Epithelial cell of proximal tubule (primary cell): ENCODE data around the gene KRTAP4-3. TPM values are rescaled to one million over a fixed set of nuclear protein-coding genes. Genes with fewer than 3 reads are reported as not detected.
"Not testable (repeated sequence)": the region's sequence is repeated elsewhere in the genome, so short reads cannot be mapped to it uniquely, and the experiment has no call there.

ENCODE experiments used
- DNase-seq: peaks from one replicate; pipeline ENCODE4 v3.0.0-alpha.2; 2011; ENCODE audit warnings: low read depth
- H3K4me3 ChIP-seq: 2 replicates; pipeline ENCODE4 v1.5.1; 2011; ENCODE audit warnings: low read depth, mild to moderate bottlenecking, low read length
- CTCF ChIP-seq: conservative IDR thresholded peaks from 2 replicates; pipeline ENCODE4 v1.5.1; 2012; ENCODE audit warnings: low read depth, mild to moderate bottlenecking, low read length
- total RNA-seq: library from RNA; depleted of rRNA; stranded (reverse); fragments of >200 nt; gene quantifications from 2 replicates; pipeline ENCODE4 v1.2.3, GENCODE V29; 2015

The KRTAP4-3 gene
- total RNA-seq, 1 donor from 2014 or later, result not detected

- no peak overlapping the region for H3K4me3 ChIP-seq
- TF ChIP-seq CTCF, result no peak
- DNase-seq, result no peak
Measured at GRCh38 chr17:41126412-41126811, 41.6 kb downstream of the KRTAP4-3 start.

- DNase-seq, result no peak
- TF ChIP-seq CTCF, result no peak
- H3K4me3 ChIP-seq, result no peak overlapping the region
Measured at GRCh38 chr17:41125064-41125463, 43.0 kb downstream of the KRTAP4-3 start.

- not testable (repeated sequence) for H3K4me3 ChIP-seq, DNase-seq
Measured at GRCh38 chr17:41123991-41124371, 44.0 kb downstream of the KRTAP4-3 start, which contains the start of gene KRTAP4-12. Gene KRTAP4-12, minus strand, starts transcription at chr17:41124182. Its CDS starts 60 bp downstream, at chr17:41124122.

- DNase-seq, H3K4me3 ChIP-seq: not testable (repeated sequence)
Measured at GRCh38 chr17:41123292-41123990, 44.6 kb downstream of the KRTAP4-3 start.

GRCh38 chr17:41121742-41122141 lies 46.3 kb downstream of the KRTAP4-3 start:
- no peak for TF ChIP-seq CTCF
- no peak for DNase-seq
- H3K4me3 ChIP-seq, result no peak overlapping the region

GRCh38 chr17:41119696-41120690 lies 48.0 kb downstream of the KRTAP4-3 start:
- not testable (repeated sequence) for DNase-seq, H3K4me3 ChIP-seq

- DNase-seq, result no peak
Measured at GRCh38 chr17:41118721-41119120, 49.3 kb downstream of the KRTAP4-3 start.

GRCh38 chr17:41117846-41118386 lies 50.1 kb downstream of the KRTAP4-3 start, which contains the start of gene KRTAP4-11:
Gene KRTAP4-11, minus strand, starts transcription at chr17:41118373. Its CDS starts 58 bp downstream, at chr17:41118315.
- DNase-seq, result not testable (repeated sequence)

More at GRCh38 chr17:41118721-41119120, 49.3 kb downstream of the KRTAP4-3 start:
- TF ChIP-seq CTCF, result no peak
- no peak overlapping the region for H3K4me3 ChIP-seq

More at GRCh38 chr17:41117846-41118386, 50.1 kb downstream of the KRTAP4-3 start, which contains the start of gene KRTAP4-11:
- not testable (repeated sequence) for H3K4me3 ChIP-seq

Other genes with a start within 250 kb of the KRTAP4-3 start
- gene KRT23, start 230.6 kb downstream of the KRTAP4-3 start, total RNA-seq, result 13.4 and 17.1 TPM in 2 replicates
- gene KRT39, start 201.3 kb downstream of the KRTAP4-3 start, total RNA-seq, result not detected in 2 replicates
- not detected in 2 replicates for gene KRT40, start 183.9 kb downstream of the KRTAP4-3 start, total RNA-seq
- gene KRTAP3-3, start 174.1 kb downstream of the KRTAP4-3 start, total RNA-seq, result not detected in 2 replicates
- gene KRTAP3-2, start 168.3 kb downstream of the KRTAP4-3 start, total RNA-seq, result not detected in 2 replicates
- gene KRTAP3-1, start 159.1 kb downstream of the KRTAP4-3 start, total RNA-seq, result not detected in 2 replicates
- gene KRTAP1-5, start 141.0 kb downstream of the KRTAP4-3 start, total RNA-seq, result not detected in 2 replicates
- gene KRTAP1-4, start 138.0 kb downstream of the KRTAP4-3 start, total RNA-seq, result not detected in 2 replicates
- not detected in 2 replicates for gene KRTAP1-3, start 133.3 kb downstream of the KRTAP4-3 start, total RNA-seq
- not detected in 2 replicates for gene KRTAP1-1, start 126.8 kb downstream of the KRTAP4-3 start, total RNA-seq
- not detected in 2 replicates for gene KRTAP2-1, start 120.9 kb downstream of the KRTAP4-3 start, total RNA-seq
- not detected in 2 replicates for gene KRTAP2-2, start 113.0 kb downstream of the KRTAP4-3 start, total RNA-seq
- gene KRTAP2-3, start 108.1 kb downstream of the KRTAP4-3 start, total RNA-seq, result 11.6 and 26.7 TPM in 2 replicates
- not detected in 2 replicates for gene KRTAP2-4, start 102.3 kb downstream of the KRTAP4-3 start, total RNA-seq
- not detected in 2 replicates for gene KRTAP4-7, start 84.1 kb downstream of the KRTAP4-3 start, total RNA-seq
- not detected in 2 replicates for gene KRTAP4-8, start 70.1 kb downstream of the KRTAP4-3 start, total RNA-seq
- not detected in 2 replicates for gene KRTAP4-16, start 66.0 kb downstream of the KRTAP4-3 start, total RNA-seq
- gene KRTAP4-9, start 62.8 kb downstream of the KRTAP4-3 start, total RNA-seq, result 0.58 TPM in 1 of 2 replicates, not detected in the other
- gene KRTAP4-11, start 49.8 kb downstream of the KRTAP4-3 start, total RNA-seq, result not detected in 2 replicates
- not detected in 2 replicates for gene KRTAP4-12, start 44.0 kb downstream of the KRTAP4-3 start, total RNA-seq
- not detected in 2 replicates for gene KRTAP4-6, start 27.7 kb downstream of the KRTAP4-3 start, total RNA-seq
- not detected in 2 replicates for gene KRTAP4-5, start 18.4 kb downstream of the KRTAP4-3 start, total RNA-seq
- gene KRTAP4-4, start 7.5 kb downstream of the KRTAP4-3 start, total RNA-seq, result not detected in 2 replicates
- gene KRTAP4-2, start 10.0 kb upstream of the KRTAP4-3 start, total RNA-seq, result not detected in 2 replicates
- gene KRTAP4-1, start 16.7 kb upstream of the KRTAP4-3 start, total RNA-seq, result not detected in 2 replicates
- gene KRTAP9-1, start 21.7 kb upstream of the KRTAP4-3 start, total RNA-seq, result not detected in 2 replicates
- gene KRTAP9-2, start 58.4 kb upstream of the KRTAP4-3 start, total RNA-seq, result not detected in 2 replicates
- gene KRTAP9-3, start 64.2 kb upstream of the KRTAP4-3 start, total RNA-seq, result not detected in 2 replicates
- gene KRTAP9-8, start 69.8 kb upstream of the KRTAP4-3 start, total RNA-seq, result not detected in 2 replicates
- gene KRTAP9-4, start 81.5 kb upstream of the KRTAP4-3 start, total RNA-seq, result not detected in 2 replicates
- gene KRTAP9-9, start 87.2 kb upstream of the KRTAP4-3 start, total RNA-seq, result not detected in 2 replicates
- gene KRTAP9-6, start 97.2 kb upstream of the KRTAP4-3 start, total RNA-seq, result not detected in 2 replicates
- not detected in 2 replicates for gene KRTAP9-7, start 107.5 kb upstream of the KRTAP4-3 start, total RNA-seq
- gene KRTAP29-1, start 134.6 kb upstream of the KRTAP4-3 start, total RNA-seq, result not detected in 2 replicates
- not detected in 2 replicates for gene KRTAP16-1, start 141.1 kb upstream of the KRTAP4-3 start, total RNA-seq
- not detected in 2 replicates for gene KRTAP17-1, start 147.5 kb upstream of the KRTAP4-3 start, total RNA-seq
- not detected in 2 replicates for gene KRT33A, start 182.6 kb upstream of the KRTAP4-3 start, total RNA-seq
- 0.29 TPM in 2 replicates for gene KRT33B, start 201.6 kb upstream of the KRTAP4-3 start, total RNA-seq
- 4.2 and 15.1 TPM in 2 replicates for gene KRT34, start 214.1 kb upstream of the KRTAP4-3 start, total RNA-seq
- not detected in 2 replicates for gene KRT31, start 229.4 kb upstream of the KRTAP4-3 start, total RNA-seq